ENCODE measurements around the gene CFAP46. TPM values are rescaled to one million over a fixed set of nuclear protein-coding genes. Genes with fewer than 3 reads are reported as not detected.
"Not testable (repeated sequence)": the region's sequence is repeated elsewhere in the genome, so short reads cannot be mapped to it uniquely, and the experiment has no call there.

CFAP46 gene
- total and polyA plus RNA-seq, 9 donors, result 0.50 to 22.4 (median 1.6) TPM; not detected in 1

- no peak for DNase-seq
- H3K4me3 ChIP-seq, result no peak overlapping the region
- H3K4me1 ChIP-seq (ENCODE audit: insufficient read depth), result no peaks in the 10 kb centered on the region
- 37 to 53% (median 45%) methylated on average over 23 to 24 of the region's 24 CpGs for WGBS, 3 donors
- H3K27me3 ChIP-seq, result no peaks in the 10 kb centered on the region
- H3K36me3 ChIP-seq, result no peaks in the 10 kb centered on the region
- H3K27ac ChIP-seq, result no peak overlapping the region
- peaks cover 0 to 4% of the 10 kb centered on the region in 2 donors for H3K9me3 ChIP-seq
- TF ChIP-seq CTCF (IDR thresholded peaks at IDR 0.05) (no peak), POLR2A (IDR thresholded peaks at IDR 0.05) (no peak), EP300 (IDR thresholded peaks at IDR 0.05) (no peak)
- intact Hi-C loops (cut with DNase I), result no loop called here
Observed at GRCh38 chr10:132971448-132972148, 29.2 kb upstream of the CFAP46 start.

GRCh38 chr10:132970641-132971438, 28.5 kb upstream of the CFAP46 start:
- Histone ChIP-seq H3K36me3 (no peaks in the 10 kb centered on the region), H3K27ac (no peak overlapping the region), H3K9me3 (peaks cover 0 to 4% of the 10 kb centered on the region in 2 donors), H3K4me3 (no peak overlapping the region), H3K4me1 (ENCODE audit: insufficient read depth) (no peaks in the 10 kb centered on the region), H3K27me3 (no peaks in the 10 kb centered on the region)
- WGBS, 3 donors, result 68 to 82% (median 78%) methylated on average over 19 to 22 of the region's 22 CpGs
- no peak for TF ChIP-seq CTCF (IDR thresholded peaks at IDR 0.05)
- intact Hi-C loops (cut with DNase I), result no loop called here
- no peak for DNase-seq

GRCh38 chr10:132967540-132967939, 25.2 kb upstream of the CFAP46 start:
- WGBS, 3 donors, result 45 to 54% (median 46%) methylated on average over 11 of the region's 11 CpGs
- Histone ChIP-seq H3K36me3 (no peaks in the 10 kb centered on the region), H3K27ac (no peak overlapping the region), H3K4me3 (no peak overlapping the region), H3K4me1 (ENCODE audit: insufficient read depth) (no peaks in the 10 kb centered on the region), H3K9me3 (peaks cover 0 to 4% of the 10 kb centered on the region in 2 donors), H3K27me3 (no peaks in the 10 kb centered on the region)
- no peak for DNase-seq
- intact Hi-C loops (cut with DNase I), result no loop called here
- TF ChIP-seq EP300 (IDR thresholded peaks at IDR 0.05), result no peak
- no peak for TF ChIP-seq CTCF (IDR thresholded peaks at IDR 0.05)
- TF ChIP-seq POLR2A (IDR thresholded peaks at IDR 0.05), result no peak

GRCh38 chr10:132965411-132966057, 23.2 kb upstream of the CFAP46 start:
- no peak overlapping the region for H3K27ac ChIP-seq
- no peaks in the 10 kb centered on the region for H3K27me3 ChIP-seq
- peaks cover 0 to 2% of the 10 kb centered on the region in 2 donors for H3K9me3 ChIP-seq
- H3K4me1 ChIP-seq (ENCODE audit: insufficient read depth), result no peaks in the 10 kb centered on the region
- intact Hi-C loops (cut with DNase I), result no loop called here
- no peak overlapping the region for H3K4me3 ChIP-seq
- TF ChIP-seq EP300 (IDR thresholded peaks at IDR 0.05), result no peak
- no peak for TF ChIP-seq POLR2A (IDR thresholded peaks at IDR 0.05)
- no peak for TF ChIP-seq CTCF (IDR thresholded peaks at IDR 0.05)
- 63 to 79% (median 71%) methylated on average over 26 of the region's 26 CpGs for WGBS, 3 donors
- DNase-seq, result no peak
- no peaks in the 10 kb centered on the region for H3K36me3 ChIP-seq

GRCh38 chr10:132964707-132965410, 22.5 kb upstream of the CFAP46 start:
- peak in 1 of 5 donors; percentile 2 for DNase-seq
- H3K9me3 ChIP-seq; H3K36me3 ChIP-seq; H3K4me1 ChIP-seq (ENCODE audit: insufficient read depth); H3K4me3 ChIP-seq; H3K27me3 ChIP-seq; intact Hi-C loops (cut with DNase I); H3K27ac ChIP-seq: not testable (repeated sequence)
- 55 to 73% (median 67%) methylated on average over 43 of the region's 43 CpGs for WGBS, 3 donors

All from ovary (tissue), 9 donors.